HCT116 (cell line): ENCODE measurements around the gene EGR4. TPM values are rescaled to one million over a fixed set of nuclear protein-coding genes. Genes with fewer than 3 reads are reported as not detected.

Experiments
- ATAC-seq: fragments of 200-7000 bp; cut with Tn5 transposase; 2 replicates; pipeline ENCODE4 v1.9.1; 2020; ENCODE audit warnings: mild to moderate bottlenecking, moderate library complexity
- BruUV-seq: library from RNA; stranded (reverse); fragments of 400-500 nt; replicated peaks from 2 replicates; lab custom pipeline; 2021; lab: Mats Ljungman, UMichigan
- CTCF ChIA-PET: fragments of 300-600 bp; sonication (Branson Sonifier 250); formaldehyde crosslinking; loops from one replicate; lab custom pipeline; 2021; ENCODE audit warnings: antibody characterized with exemption; lab: Charles Lee
- POLR2A ChIA-PET: fragments of 300-600, 350-600 bp; sonication (Branson Sonifier 250); formaldehyde crosslinking; loops from one replicate; lab custom pipeline; 2021; ENCODE audit warnings: antibody characterized with exemption; lab: Charles Lee
- RAD21 ChIA-PET, 2 experiments: fragments of 300-600 bp; sonication (Branson Sonifier 250); formaldehyde crosslinking; loops; one replicate each; lab custom pipeline; 2023; ENCODE audit warnings: low total read pairs in 2 of 2; ENCODE audit not compliant: uncharacterized antibody in 2 of 2, unreplicated experiment in 2 of 2, low non-redundant PET in 1 of 2; lab: Charles Lee
- DNase-seq: peaks from one replicate; pipeline ENCODE4 v3.0.0-alpha.2; 2010; ENCODE audit warnings: low read depth, low spot score
- H2AFZ ChIP-seq: fragments of 200-600 bp; shearing (Covaris generic), sonication (generic); 2 replicates; pipeline ENCODE4 v1.6.1; 2017; ENCODE audit warnings: low read depth, mixed run types, mixed read lengths, antibody characterized with exemption, low read length; ENCODE audit not compliant: poor library complexity, severe bottlenecking
- H3K27ac ChIP-seq: 2 replicates; pipeline ENCODE4 v1.5.1; 2012; ENCODE audit warnings: low read depth, low read length
- H3K27me3 ChIP-seq: fragments of 200-600 bp; sonication (generic); 2 replicates; pipeline ENCODE4 v1.6.1; 2016; ENCODE audit warnings: mixed run types, low read length, mixed read lengths; ENCODE audit not compliant: insufficient read depth
- H3K36me3 ChIP-seq, 2 experiments: fragments of 200-500 bp in 1 of 2; fragments of 200-600 bp in 1 of 2; sonication (Bioruptor generic) in 1 of 2; sonication (generic) in 1 of 2; 2 replicates each; pipeline versions ENCODE4 v1.5.1 to v1.6.1; 2014 to 2016; ENCODE audit warnings: low read length in 2 of 2, inconsistent platforms in 1 of 2, mixed read lengths in 1 of 2, mixed run types in 1 of 2; ENCODE audit not compliant: insufficient read depth in 2 of 2, control insufficient read depth in 1 of 2
- H3K4me1 ChIP-seq, 2 experiments: fragments of 200-600 bp in 1 of 2; sonication (generic) in 1 of 2; 2 replicates each; pipeline versions ENCODE4 v1.5.1 to v1.6.1; 2012 to 2017; ENCODE audit warnings: low read length in 2 of 2, inconsistent platforms in 1 of 2, mild to moderate bottlenecking in 1 of 2, mixed read lengths in 1 of 2, mixed run types in 1 of 2, moderate library complexity in 1 of 2; ENCODE audit not compliant: insufficient read depth in 2 of 2, control insufficient read depth in 1 of 2
- H3K4me2 ChIP-seq: fragments of 200-600 bp; sonication (generic); 2 replicates; pipeline ENCODE4 v1.6.1; 2017; ENCODE audit warnings: mixed run types, low read length, mixed read lengths
- H3K4me3 ChIP-seq, 2 experiments: fragments of 200-600 bp in 1 of 2; sonication (generic) in 1 of 2; replicated peaks in 1 of 2; 2 replicates each; pipeline ENCODE4 v1.5.1; 2011 to 2016; ENCODE audit warnings: low read length in 2 of 2, control low read depth in 1 of 2, low read depth in 1 of 2, mild to moderate bottlenecking in 1 of 2, mixed read lengths in 1 of 2, mixed run types in 1 of 2
- H3K79me2 ChIP-seq: fragments of 200-600 bp; sonication (generic); 2 replicates; pipeline ENCODE4 v1.6.1; 2017; ENCODE audit warnings: mild to moderate bottlenecking, mixed run types, low read length, moderate library complexity, mixed read lengths; ENCODE audit not compliant: insufficient read depth
- H3K9ac ChIP-seq: fragments of 200-600 bp; sonication (generic); 2 replicates; pipeline ENCODE4 v1.6.1; 2016; ENCODE audit warnings: low read length, mixed read lengths
- H3K9me2 ChIP-seq: fragments of 200-600 bp; sonication (generic), shearing (Covaris generic); 2 replicates; pipeline ENCODE4 v1.6.1; 2017; ENCODE audit warnings: mixed run types, mild to moderate bottlenecking, moderate library complexity; ENCODE audit not compliant: insufficient read depth
- H3K9me3 ChIP-seq, 2 experiments: fragments of 200-500 bp in 1 of 2; fragments of 200-600 bp in 1 of 2; sonication (Bioruptor generic) in 1 of 2; sonication (generic) in 1 of 2; 2 replicates each; pipeline ENCODE4 v1.6.1; 2014 to 2017; ENCODE audit warnings: low read length in 2 of 2, mixed read lengths in 2 of 2, inconsistent platforms in 1 of 2, low read depth in 1 of 2, mild to moderate bottlenecking in 1 of 2, mixed run types in 1 of 2, moderate library complexity in 1 of 2; ENCODE audit not compliant: control insufficient read depth in 1 of 2, insufficient read depth in 1 of 2
- H4K20me1 ChIP-seq: fragments of 200-600 bp; sonication (generic), shearing (Covaris generic); 2 replicates; pipeline ENCODE4 v1.6.1; 2017; ENCODE audit warnings: mixed run types, mild to moderate bottlenecking, moderate library complexity; ENCODE audit not compliant: insufficient read depth
- EGR1 ChIP-seq: IDR thresholded peaks from 2 replicates; pipeline ENCODE4 v1.6.1; 2012; ENCODE audit warnings: low read depth
- EZH2phosphoT487 ChIP-seq: fragments of 200-600 bp; IDR thresholded peaks from 2 replicates; pipeline ENCODE4 v1.6.1; 2018; ENCODE audit warnings: antibody characterized with exemption, borderline replicate concordance
- JUND ChIP-seq: IDR thresholded peaks from 2 replicates; pipeline ENCODE4 v1.6.1; 2012
- ZNF274 ChIP-seq: fragments of 200-500 bp; sonication (Bioruptor generic); IDR thresholded peaks from 2 replicates; pipeline ENCODE4 v1.6.1; 2014; ENCODE audit warnings: mild to moderate bottlenecking, low read depth, low read length, inconsistent platforms
- intact Hi-C: fragments of 100-400 bp; cut with micrococcal nuclease; formaldehyde crosslinking; loops from 2 replicates; pipeline ENCODE4 v1.10.0; 2022
- total RNA-seq: library from RNA; stranded (reverse); gene quantifications from one replicate; pipeline ENCODE4 v1.2.1, GENCODE V29; 2021; ENCODE audit not compliant: unreplicated experiment
- TF ChIP-seq, protein P1 (sequence below), 3 experiments: fragments of 200-600 bp in 1 of 3; sonication (generic) in 1 of 3; IDR thresholded peaks in 2 of 3; conservative IDR thresholded peaks in 1 of 3; 2 replicates each; pipeline ENCODE4 v1.5.1; 2012 to 2017; ENCODE audit warnings: low read depth in 2 of 3, low read length in 2 of 3, antibody characterized with exemption in 1 of 3, borderline replicate concordance in 1 of 3, control low read depth in 1 of 3, mild to moderate bottlenecking in 1 of 3, mixed read lengths in 1 of 3, mixed run types in 1 of 3, moderate library complexity in 1 of 3; ENCODE audit not compliant: insufficient read depth in 1 of 3
- TF ChIP-seq, protein P2 (sequence below): IDR thresholded peaks from 2 replicates; pipeline ENCODE4 v1.6.1; 2011; ENCODE audit warnings: mild to moderate bottlenecking, low read length, moderate library complexity; ENCODE audit not compliant: insufficient replicate concordance; ENCODE audit errors: extremely low read depth

Gene EGR4
- total RNA-seq, 1 experiment from 2014 or later, result 0.37 TPM

DNA sequence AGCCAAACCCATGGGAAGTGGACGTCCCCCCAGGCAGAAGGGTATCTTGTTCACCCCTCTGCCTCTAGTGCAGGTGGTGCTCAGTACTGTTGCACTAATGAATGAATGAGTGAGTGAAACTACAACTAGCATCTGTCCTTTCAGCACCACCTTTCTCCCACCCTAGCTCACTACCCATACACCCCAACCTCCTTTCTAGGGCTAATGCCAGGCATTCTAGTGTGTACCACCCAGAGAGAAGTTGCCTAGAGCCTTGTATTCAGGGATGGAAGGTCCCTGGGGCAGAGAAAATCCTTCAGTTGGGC, 36.8 kb downstream of the EGR4 start:
- Histone ChIP-seq H3K9me3 (no peaks in the 10 kb centered on the region), H3K9me2 (no peaks in the 10 kb centered on the region), H3K4me2 (no peak overlapping the region), H3K27me3 (no peaks in the 10 kb centered on the region), H3K27ac (no peak overlapping the region), H3K4me1 (no peaks in the 10 kb centered on the region), H3K36me3 (peaks cover 21 to 24% of the 10 kb centered on the region in 2 experiments; a peak in 3 of 4 replicates), H3K4me3 (no peak overlapping the region), H2AFZ (no peak overlapping the region), H3K79me2 (no peaks in the 10 kb centered on the region), H4K20me1 (no peaks in the 10 kb centered on the region; the same call in 1 of the 2 replicates), H3K9ac (no peak overlapping the region)
- no peak for DNase-seq
- RAD21 ChIA-PET, result no interaction called here
- CTCF ChIA-PET, result no interaction called here
- BruUV-seq, result no TSS peak
- POLR2A ChIA-PET, result interaction anchor here (1.8 kb wide), 1 partner anchor 23 kb away, joined by 5 read pairs; the partner anchor contains the start of gene PRADC1
- 0 out of 2 replicates have a peak, but pooled peaks have one; percentile 3 for ATAC-seq
- TF ChIP-seq, protein P1, sequence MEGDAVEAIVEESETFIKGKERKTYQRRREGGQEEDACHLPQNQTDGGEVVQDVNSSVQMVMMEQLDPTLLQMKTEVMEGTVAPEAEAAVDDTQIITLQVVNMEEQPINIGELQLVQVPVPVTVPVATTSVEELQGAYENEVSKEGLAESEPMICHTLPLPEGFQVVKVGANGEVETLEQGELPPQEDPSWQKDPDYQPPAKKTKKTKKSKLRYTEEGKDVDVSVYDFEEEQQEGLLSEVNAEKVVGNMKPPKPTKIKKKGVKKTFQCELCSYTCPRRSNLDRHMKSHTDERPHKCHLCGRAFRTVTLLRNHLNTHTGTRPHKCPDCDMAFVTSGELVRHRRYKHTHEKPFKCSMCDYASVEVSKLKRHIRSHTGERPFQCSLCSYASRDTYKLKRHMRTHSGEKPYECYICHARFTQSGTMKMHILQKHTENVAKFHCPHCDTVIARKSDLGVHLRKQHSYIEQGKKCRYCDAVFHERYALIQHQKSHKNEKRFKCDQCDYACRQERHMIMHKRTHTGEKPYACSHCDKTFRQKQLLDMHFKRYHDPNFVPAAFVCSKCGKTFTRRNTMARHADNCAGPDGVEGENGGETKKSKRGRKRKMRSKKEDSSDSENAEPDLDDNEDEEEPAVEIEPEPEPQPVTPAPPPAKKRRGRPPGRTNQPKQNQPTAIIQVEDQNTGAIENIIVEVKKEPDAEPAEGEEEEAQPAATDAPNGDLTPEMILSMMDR (IDR thresholded peaks at IDR 0.05 in 2 of 3, conservative IDR thresholded peaks at IDR 0.05 in 1 of 3; ENCODE audit: borderline replicate concordance in 1 of 3, insufficient read depth in 1 of 3, low read depth in 2 of 3, low read length in 2 of 3), result no peak
- TF ChIP-seq EZH2phosphoT487, result no peak
- TF ChIP-seq, protein P2, sequence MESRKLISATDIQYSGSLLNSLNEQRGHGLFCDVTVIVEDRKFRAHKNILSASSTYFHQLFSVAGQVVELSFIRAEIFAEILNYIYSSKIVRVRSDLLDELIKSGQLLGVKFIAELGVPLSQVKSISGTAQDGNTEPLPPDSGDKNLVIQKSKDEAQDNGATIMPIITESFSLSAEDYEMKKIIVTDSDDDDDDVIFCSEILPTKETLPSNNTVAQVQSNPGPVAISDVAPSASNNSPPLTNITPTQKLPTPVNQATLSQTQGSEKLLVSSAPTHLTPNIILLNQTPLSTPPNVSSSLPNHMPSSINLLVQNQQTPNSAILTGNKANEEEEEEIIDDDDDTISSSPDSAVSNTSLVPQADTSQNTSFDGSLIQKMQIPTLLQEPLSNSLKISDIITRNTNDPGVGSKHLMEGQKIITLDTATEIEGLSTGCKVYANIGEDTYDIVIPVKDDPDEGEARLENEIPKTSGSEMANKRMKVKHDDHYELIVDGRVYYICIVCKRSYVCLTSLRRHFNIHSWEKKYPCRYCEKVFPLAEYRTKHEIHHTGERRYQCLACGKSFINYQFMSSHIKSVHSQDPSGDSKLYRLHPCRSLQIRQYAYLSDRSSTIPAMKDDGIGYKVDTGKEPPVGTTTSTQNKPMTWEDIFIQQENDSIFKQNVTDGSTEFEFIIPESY, result no peak
- no peak for TF ChIP-seq EGR1
- peak; percentile 14; the same call in 1 of the 2 replicates for TF ChIP-seq JUND
- TF ChIP-seq ZNF274, result no peak
- intact Hi-C loops, result no loop called here
